T-helper 1 cell treated with Interleukin-12 subunit alpha and Interleukin-12 subunit beta and Interleukin-4 antibody, amounts not matched to agents 30 μg/mL and 1 μg/mL, for 36 hours (primary cell): Measurements from ENCODE around the gene SMIM36.
"Not testable (repeated sequence)": the region's sequence is repeated elsewhere in the genome, so short reads cannot be mapped to it uniquely, and the experiment has no call there.

ENCODE experiments used
- H3K27ac Mint-ChIP-seq: one replicate; pipeline ENCODE4 v1.8.0; 2021; ENCODE audit warnings: mild to moderate bottlenecking, mixed read lengths
- H3K27me3 Mint-ChIP-seq: one replicate; pipeline ENCODE4 v1.8.0; 2021; ENCODE audit warnings: low read depth, mixed read lengths
- H3K36me3 Mint-ChIP-seq: one replicate; pipeline ENCODE4 v1.8.0; 2021; ENCODE audit warnings: low read depth, mixed read lengths
- H3K4me1 Mint-ChIP-seq: one replicate; pipeline ENCODE4 v1.8.0; 2021; ENCODE audit warnings: low read depth, mixed read lengths
- H3K4me3 Mint-ChIP-seq: one replicate; pipeline ENCODE4 v1.8.0; 2021; ENCODE audit warnings: mild to moderate bottlenecking, moderate library complexity, mixed read lengths
- H3K9me3 Mint-ChIP-seq: one replicate; pipeline ENCODE4 v1.8.0; 2021; ENCODE audit warnings: mixed read lengths

Gene SMIM36

DNA sequence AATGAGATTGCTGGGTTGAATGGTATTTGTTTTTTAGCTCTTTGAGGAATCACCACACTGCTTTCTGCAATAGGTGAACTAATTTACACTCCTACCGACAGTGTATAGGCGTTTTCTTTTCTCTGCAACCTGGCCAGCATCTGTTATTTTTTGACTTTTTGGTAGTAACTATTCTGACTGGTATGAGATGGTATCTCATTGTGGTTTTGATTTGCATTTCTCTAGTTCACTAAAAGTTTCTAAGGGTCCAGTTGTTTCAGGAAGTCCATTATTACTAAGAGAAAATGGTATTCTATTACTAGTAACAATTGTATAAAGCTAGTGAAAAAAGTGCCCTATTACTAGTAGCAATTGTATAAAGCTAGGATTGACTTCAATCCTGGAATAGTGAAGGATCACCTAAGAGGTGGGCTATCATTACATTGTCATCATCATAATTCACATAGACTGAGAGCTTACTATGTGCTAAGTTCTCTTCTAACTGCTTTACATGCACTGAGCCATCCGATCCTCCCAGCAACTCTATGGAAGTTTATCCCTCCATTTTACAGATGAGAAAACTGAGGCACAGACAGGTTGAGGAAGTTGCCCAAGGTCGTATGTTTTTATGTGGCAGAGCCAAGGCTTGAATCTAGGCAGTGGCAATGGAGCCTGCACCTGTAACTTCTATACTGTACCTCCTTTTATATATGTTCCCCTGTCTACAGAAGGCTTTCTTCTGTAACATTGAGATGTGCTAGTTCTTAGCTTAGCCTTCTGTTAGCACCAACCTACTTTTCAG is 13.4 kb upstream of the SMIM36 start:
- H3K9me3 Mint-ChIP-seq = no peaks in the 10 kb centered on the region

DNA sequence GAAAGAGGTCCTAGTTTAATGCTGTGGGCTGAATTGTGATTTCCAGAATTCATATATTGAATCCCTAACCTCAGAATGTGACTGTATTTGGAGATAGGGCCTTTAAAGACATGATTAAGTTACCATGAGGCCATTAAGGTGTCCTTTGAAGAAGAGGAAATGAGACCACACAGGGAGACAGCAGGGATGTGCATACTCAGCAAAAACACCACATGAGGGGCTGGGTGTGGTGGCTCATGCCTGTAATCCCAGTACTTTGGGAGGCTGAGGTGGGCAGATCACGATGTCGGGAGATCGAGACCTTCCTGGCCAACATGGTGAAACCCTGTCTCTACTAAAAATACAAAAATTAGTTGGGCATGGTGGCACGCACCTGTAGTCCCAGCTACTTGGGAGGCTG is 11.8 kb upstream of the SMIM36 start:
- H3K36me3 Mint-ChIP-seq, H3K27ac Mint-ChIP-seq, H3K27me3 Mint-ChIP-seq, H3K9me3 Mint-ChIP-seq, H3K4me1 Mint-ChIP-seq, H3K4me3 Mint-ChIP-seq: not testable (repeated sequence)

More for the DNA sequence above, 13.4 kb upstream of the SMIM36 start:
- H3K4me3 Mint-ChIP-seq = no peak overlapping the region
- H3K36me3 Mint-ChIP-seq = no peaks in the 10 kb centered on the region
- H3K27ac Mint-ChIP-seq = no peak overlapping the region
- H3K4me1 Mint-ChIP-seq = no peaks in the 10 kb centered on the region
- peaks cover 10% of the 10 kb centered on the region for H3K27me3 Mint-ChIP-seq

DNA sequence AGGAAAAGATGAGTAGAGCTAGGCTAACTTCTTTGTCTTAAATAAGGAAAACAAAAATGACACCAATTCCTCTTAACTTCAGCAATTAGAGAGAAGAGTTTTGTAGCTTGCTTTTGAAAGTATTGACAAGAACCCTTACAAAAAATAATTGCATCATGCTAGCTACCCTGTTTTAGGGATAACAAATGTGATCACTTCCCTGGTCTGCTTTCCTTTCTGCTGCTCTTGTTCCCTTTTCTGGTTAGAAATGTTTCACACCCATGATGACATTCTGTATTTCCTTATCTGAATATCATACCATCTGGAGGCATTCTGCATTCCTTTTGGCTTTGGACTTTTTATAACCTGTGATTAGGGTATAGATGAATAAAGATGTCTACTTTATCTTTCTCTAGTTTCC is 9.9 kb upstream of the SMIM36 start:
- Mint-ChIP-seq H3K27ac (no peak overlapping the region), H3K4me3 (no peak overlapping the region), H3K9me3 (no peaks in the 10 kb centered on the region), H3K27me3 (peaks cover 11% of the 10 kb centered on the region), H3K4me1 (no peaks in the 10 kb centered on the region), H3K36me3 (no peaks in the 10 kb centered on the region)

DNA sequence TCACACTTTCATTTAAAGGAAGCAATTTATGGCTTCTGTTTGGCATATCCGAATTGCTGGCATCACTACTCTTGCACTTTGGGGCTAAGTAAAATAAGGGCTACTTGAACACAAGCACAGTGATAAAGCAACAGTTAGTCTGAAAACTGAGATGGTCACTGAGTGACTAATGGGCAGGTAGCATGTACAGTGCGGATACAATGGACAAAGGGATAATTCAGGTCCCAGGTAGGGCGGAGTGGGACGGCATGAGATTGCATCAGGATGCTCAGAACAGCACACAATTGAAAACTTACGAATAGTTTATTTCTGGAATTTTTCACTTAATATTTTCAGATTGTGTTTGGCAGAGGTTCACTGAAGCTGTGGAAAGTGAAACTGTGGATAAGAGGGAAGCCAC is 9.2 kb upstream of the SMIM36 start:
- Mint-ChIP-seq H3K4me3 (no peak overlapping the region), H3K27ac (no peak overlapping the region)

DNA sequence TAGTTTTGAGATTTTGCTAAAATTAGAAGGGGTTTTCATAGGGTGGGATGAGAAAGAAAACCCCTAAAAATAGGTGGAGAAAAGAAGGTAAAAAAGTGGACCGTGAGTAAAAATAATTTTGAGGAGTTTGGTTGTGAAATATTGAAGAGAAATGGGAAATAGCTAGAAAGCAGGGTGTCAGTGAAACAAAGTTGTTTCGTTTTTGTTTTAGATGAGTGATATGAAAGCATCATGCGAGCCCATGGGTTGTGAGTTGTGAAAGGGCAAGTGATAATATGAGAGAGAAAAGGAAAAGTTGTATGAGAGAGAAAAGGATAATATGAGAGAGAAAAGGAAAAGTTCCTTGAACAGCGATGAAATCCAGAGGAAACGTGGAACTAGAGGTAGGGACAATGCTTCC is 7.3 kb upstream of the SMIM36 start:
- H3K27me3 Mint-ChIP-seq = peaks cover 20% of the 10 kb centered on the region
- H3K4me3 Mint-ChIP-seq = no peak overlapping the region
- H3K9me3 Mint-ChIP-seq = no peaks in the 10 kb centered on the region
- H3K27ac Mint-ChIP-seq = no peak overlapping the region
- H3K36me3 Mint-ChIP-seq = no peaks in the 10 kb centered on the region
- peaks cover 4% of the 10 kb centered on the region for H3K4me1 Mint-ChIP-seq

More for the DNA sequence above, 9.2 kb upstream of the SMIM36 start:
- no peaks in the 10 kb centered on the region for H3K36me3 Mint-ChIP-seq
- H3K27me3 Mint-ChIP-seq = peaks cover 14% of the 10 kb centered on the region
- H3K4me1 Mint-ChIP-seq = no peaks in the 10 kb centered on the region
- no peaks in the 10 kb centered on the region for H3K9me3 Mint-ChIP-seq

DNA sequence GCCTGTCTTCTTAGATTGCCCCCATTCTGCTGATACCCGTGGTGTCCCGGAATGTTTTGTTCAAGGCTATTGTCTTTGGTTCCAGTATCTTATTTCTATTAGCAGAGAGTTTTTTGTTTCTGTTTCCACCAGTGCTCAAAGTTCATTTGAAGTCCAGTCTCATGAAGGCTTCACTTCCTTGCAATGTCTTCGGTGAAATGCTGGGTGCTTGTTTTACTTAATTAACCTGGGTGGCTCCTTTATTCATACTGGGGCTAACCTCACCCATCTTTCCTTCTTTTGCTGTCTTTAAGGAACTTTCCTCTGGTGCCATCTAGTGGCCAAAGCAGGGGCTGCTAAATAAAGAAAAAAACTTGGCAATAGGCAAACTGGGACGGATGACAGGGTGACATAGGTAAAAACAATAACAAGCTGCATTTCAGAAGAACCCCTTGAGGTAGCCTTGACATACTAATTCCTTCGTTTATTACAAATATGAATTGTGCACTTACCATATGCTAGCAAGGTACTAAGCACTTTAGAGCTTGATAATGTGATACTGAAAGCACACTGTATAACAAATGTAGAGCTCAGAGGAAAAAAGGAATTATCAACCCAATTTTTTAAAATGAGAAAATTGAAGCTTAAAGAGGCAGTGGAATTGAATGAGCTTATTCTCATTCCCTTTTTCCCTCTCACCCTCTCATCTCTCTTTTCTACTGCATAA is 2.8 kb upstream of the SMIM36 start:
- Mint-ChIP-seq H3K36me3 (no peaks in the 10 kb centered on the region), H3K4me1 (peaks cover 9% of the 10 kb centered on the region), H3K4me3 (no peak overlapping the region), H3K27me3 (peaks cover 14% of the 10 kb centered on the region), H3K27ac (no peak overlapping the region), H3K9me3 (no peaks in the 10 kb centered on the region)

DNA sequence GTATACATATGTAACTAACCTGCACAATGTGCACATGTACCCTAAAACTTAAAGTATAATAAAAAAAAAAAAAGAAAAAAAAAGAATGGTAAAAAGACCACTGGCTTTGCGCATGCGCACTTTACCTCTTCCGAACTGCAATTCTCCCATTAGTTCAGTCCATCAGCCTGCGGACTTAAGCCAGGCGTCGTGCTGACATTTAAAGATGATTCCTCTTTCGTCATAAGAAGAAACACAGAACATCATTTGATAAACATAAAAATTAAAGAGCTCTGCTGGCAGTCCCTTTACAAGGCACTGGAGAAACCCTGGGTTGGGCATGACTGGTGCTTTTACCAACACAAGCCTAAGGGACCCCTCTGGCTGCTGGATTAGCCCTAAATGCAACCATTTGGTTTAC is 3.6 kb downstream of the SMIM36 start:
- not testable (repeated sequence) for H3K4me3 Mint-ChIP-seq, H3K27me3 Mint-ChIP-seq, H3K4me1 Mint-ChIP-seq, H3K9me3 Mint-ChIP-seq, H3K27ac Mint-ChIP-seq, H3K36me3 Mint-ChIP-seq

DNA sequence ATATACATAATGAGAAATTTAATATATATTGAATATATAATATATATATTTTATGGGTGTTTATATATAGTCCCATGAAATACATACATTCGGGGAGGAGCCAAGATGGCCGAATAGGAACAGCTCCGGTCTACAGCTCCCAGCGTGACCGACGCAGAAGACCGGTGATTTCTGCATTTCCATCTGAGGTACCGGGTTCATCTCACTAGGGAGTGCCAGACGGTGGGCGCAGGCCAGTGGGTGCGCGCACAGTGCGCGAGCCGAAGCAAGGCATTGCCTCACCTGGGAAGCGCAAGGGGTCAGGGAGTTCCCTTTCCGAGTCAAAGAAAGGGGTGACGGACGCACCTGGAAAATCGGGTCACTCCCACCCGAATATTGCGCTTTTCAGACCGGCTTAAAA is 9.6 kb downstream of the SMIM36 start:
- not testable (repeated sequence) for H3K4me3 Mint-ChIP-seq, H3K9me3 Mint-ChIP-seq

DNA sequence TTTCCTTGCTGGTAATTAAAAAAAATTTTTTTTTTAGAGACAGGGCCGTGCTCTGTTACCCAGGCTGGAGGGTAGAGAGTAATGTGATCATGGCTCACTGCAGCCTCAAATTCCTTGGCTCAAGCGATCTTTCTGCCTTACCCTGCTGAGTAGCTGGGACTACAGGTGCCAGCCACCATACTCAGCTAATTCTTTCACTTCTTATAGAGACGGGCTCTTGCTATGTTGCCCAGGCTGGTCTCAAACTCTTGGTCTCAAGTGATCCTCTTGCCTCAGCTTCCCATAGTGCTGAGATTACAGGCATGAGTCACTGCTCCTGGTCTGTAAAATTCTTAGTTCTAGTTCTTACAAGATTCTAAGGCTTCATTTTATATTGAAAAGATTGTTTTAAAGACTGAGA is 11.1 kb downstream of the SMIM36 start:
- Mint-ChIP-seq H3K4me3 (no peak overlapping the region), H3K9me3 (no peaks in the 10 kb centered on the region), H3K4me1 (no peaks in the 10 kb centered on the region), H3K36me3 (no peaks in the 10 kb centered on the region), H3K27ac (no peak overlapping the region), H3K27me3 (peaks cover 18% of the 10 kb centered on the region)

More for the DNA sequence above, 9.6 kb downstream of the SMIM36 start:
- H3K27ac Mint-ChIP-seq, H3K36me3 Mint-ChIP-seq, H3K4me1 Mint-ChIP-seq: not testable (repeated sequence)
- peaks cover 15% of the 10 kb centered on the region for H3K27me3 Mint-ChIP-seq

DNA sequence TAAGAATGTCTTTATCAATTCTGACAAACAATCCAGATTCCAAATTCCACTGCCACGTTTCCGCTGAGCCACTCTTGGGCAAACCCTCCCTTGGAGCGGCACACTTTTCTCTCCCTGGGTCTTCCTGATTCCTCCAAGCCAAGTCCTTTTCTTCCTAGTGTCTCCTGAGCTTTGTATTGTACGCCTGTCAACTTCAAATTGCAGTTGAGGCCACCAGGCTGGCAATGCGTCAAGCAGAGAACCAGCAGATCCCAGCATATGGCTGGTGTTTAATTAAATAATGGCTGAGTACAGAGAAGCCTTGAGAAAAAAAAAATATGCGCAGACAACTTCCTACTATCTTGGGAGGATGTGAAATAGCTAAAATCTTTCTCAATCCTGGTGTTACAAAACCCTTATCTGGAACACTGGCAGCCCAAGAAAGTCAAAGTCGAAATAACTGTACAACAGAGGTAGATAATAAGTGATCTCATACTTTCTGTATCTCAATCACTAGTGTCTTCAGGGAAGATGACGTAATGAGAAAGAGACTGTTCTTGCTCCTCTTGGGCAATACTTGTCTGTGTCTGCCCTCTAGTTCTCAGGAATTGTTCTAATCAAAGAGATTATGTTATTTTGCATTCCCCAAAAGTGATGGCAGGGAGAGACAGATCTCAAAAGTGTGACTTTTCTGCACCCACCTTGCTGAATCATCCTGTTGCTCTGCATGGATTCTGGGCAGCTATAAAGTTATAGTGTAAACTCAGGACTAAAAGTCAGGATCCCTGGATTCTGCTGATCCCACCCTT is 15.0 kb downstream of the SMIM36 start:
- no peaks in the 10 kb centered on the region for H3K4me1 Mint-ChIP-seq
- peaks cover 31% of the 10 kb centered on the region for H3K27me3 Mint-ChIP-seq
- H3K9me3 Mint-ChIP-seq = no peaks in the 10 kb centered on the region
- no peak overlapping the region for H3K27ac Mint-ChIP-seq
- H3K36me3 Mint-ChIP-seq = no peaks in the 10 kb centered on the region
- no peak overlapping the region for H3K4me3 Mint-ChIP-seq

DNA sequence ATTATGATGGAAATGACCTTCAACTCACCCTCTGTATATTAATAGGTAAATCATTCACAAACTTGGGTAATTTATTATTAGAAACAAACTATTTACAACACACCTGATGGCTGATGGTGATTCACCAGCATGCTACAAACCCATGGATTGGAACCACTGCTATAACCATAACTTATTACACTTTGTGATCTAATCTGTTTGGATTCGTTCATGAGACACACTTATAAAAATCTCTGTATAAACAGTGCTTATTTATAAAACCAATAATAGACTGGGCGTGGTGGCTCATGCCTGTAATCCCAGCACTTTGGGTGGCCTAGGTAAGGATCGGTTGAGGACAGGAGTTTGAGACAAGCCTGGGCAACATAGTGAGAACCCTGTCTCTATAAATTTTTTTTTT is 16.0 kb downstream of the SMIM36 start:
- H3K4me1 Mint-ChIP-seq = no peaks in the 10 kb centered on the region
- no peak overlapping the region for H3K4me3 Mint-ChIP-seq
- peaks cover 35% of the 10 kb centered on the region for H3K27me3 Mint-ChIP-seq
- H3K27ac Mint-ChIP-seq = no peak overlapping the region
- H3K36me3 Mint-ChIP-seq = no peaks in the 10 kb centered on the region
- no peaks in the 10 kb centered on the region for H3K9me3 Mint-ChIP-seq

DNA sequence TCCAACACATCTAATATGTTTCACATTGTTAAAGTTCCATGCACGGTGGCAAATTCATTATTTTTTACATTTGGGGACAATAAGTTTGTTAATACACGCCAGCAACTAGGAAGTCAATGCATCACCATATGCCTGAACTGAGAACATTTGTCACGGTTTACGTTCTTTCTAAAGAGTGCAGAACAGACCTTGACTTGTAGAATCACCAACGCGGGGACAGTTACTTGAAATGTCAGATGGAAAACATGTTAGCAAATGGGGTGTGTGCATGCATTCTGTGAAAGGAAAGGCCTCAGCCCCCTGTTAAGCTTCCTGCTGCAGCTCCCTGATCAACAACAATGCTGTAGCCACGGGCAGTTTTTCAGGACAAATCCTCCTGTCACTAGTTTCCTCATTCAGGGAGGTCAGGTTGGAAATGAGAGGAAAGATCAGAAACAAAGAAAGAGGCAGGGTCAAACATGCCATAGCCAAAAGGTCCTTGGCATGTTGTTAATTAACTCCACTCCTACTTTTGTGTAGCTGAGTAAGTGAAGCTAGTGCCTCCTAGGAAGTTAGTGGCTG is 18.4 kb downstream of the SMIM36 start:
- Mint-ChIP-seq H3K4me3 (no peak overlapping the region), H3K27ac (no peak overlapping the region), H3K36me3 (no peaks in the 10 kb centered on the region), H3K27me3 (peaks cover 32% of the 10 kb centered on the region), H3K9me3 (no peaks in the 10 kb centered on the region), H3K4me1 (no peaks in the 10 kb centered on the region)

DNA sequence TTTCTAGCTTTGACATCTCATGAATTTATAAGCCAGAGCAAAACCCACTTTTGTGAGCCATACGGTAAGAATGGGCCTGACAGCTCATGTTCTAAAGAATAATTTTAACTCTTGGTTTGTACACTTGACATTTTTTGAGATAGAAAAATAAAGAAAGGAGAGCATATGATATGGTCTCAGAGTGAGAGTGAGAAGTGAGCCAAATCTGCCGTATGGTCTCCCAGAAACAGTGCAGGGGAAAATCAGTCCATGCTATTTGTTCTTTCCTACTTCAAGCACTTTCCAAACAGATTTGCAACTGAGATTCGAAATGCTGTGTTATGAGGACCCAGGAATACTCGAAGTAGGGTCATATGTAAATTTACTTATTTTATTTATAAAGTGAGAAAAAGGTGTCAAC is 20.9 kb downstream of the SMIM36 start:
- Mint-ChIP-seq H3K36me3 (no peaks in the 10 kb centered on the region), H3K27me3 (peaks cover 20% of the 10 kb centered on the region), H3K4me1 (no peaks in the 10 kb centered on the region)

DNA sequence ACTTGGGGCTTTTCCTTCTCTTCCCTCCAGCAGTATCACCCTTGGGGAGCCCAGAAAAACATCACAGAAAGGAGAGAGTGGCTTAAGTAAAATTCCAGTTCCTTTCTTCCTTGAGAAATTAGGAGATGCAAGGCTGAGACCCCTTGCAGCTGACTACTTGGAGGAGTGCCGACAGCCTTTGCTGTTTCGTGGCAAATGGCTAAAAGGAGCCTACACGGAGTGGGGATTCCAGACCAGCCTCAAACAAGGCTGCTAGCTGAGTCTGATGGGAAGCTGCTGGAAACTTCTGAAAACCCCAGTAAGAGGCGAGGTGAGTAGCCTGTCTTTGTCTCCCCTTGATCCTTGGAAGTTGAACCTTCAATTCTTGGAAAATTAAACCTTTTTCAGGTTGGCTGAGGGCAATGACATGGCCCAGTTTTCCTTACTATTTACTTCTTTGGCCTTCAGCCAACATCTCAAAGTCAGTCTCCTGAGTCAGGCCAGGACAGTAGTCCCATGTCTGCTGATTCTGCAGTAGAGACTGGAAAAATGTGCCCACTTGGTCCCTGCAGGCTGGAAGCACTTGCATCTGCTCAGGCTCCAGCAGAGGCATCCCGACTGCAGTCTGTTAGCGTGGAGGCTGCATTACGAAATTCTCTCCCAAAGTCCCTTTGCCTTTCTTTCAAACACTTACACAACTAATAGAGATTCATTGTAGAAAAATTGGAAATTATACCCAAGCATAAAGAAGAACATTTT is 23.4 kb downstream of the SMIM36 start:
- Mint-ChIP-seq H3K4me3 (no peak overlapping the region), H3K36me3 (no peaks in the 10 kb centered on the region), H3K27ac (no peak overlapping the region), H3K4me1 (no peaks in the 10 kb centered on the region), H3K9me3 (no peaks in the 10 kb centered on the region), H3K27me3 (peaks cover 20% of the 10 kb centered on the region)

More for the DNA sequence above, 20.9 kb downstream of the SMIM36 start:
- no peak overlapping the region for H3K4me3 Mint-ChIP-seq
- H3K9me3 Mint-ChIP-seq = no peaks in the 10 kb centered on the region
- H3K27ac Mint-ChIP-seq = no peak overlapping the region
